Activated T-helper 1 cell treated with anti-CD3 and anti-CD28 coated beads, Interleukin-2, amount 50 U/mL, for 16 hours (primary cell): Measurements from ENCODE around the gene FBXO3.

Source experiments
- DNase-seq, 2 donors: peaks; one replicate each; pipeline ENCODE4 v3.0.0-alpha.2; 2020; ENCODE audit warnings: low read depth in 1 of 2, low spot score in 1 of 2

FBXO3 gene

GRCh38 chr11:33704240-33705002 is 69.9 kb downstream of the FBXO3 start:
- no peak for DNase-seq

GRCh38 chr11:33703788-33704187 is 70.5 kb downstream of the FBXO3 start:
- DNase-seq: no peak

DNA sequence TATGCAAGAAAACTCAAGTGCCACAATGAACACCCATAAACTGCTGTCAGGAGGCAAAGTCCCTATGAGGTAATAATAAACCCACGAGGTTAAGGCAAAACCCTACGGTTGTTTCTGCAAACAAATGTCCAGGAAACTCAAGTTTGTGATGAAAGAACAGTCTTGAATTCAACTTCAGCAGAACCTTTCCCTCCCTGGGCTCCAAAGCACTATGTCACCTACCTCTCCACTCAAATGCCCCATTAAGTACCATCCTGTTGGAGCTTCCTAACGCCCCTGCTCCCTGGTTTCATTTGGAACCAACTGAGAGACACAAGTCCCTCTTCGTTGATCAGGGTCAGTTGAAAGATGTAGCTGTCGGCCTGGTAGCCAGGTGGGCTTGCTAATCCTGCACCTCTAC is 71.1 kb downstream of the FBXO3 start:
- no peak for DNase-seq

DNA sequence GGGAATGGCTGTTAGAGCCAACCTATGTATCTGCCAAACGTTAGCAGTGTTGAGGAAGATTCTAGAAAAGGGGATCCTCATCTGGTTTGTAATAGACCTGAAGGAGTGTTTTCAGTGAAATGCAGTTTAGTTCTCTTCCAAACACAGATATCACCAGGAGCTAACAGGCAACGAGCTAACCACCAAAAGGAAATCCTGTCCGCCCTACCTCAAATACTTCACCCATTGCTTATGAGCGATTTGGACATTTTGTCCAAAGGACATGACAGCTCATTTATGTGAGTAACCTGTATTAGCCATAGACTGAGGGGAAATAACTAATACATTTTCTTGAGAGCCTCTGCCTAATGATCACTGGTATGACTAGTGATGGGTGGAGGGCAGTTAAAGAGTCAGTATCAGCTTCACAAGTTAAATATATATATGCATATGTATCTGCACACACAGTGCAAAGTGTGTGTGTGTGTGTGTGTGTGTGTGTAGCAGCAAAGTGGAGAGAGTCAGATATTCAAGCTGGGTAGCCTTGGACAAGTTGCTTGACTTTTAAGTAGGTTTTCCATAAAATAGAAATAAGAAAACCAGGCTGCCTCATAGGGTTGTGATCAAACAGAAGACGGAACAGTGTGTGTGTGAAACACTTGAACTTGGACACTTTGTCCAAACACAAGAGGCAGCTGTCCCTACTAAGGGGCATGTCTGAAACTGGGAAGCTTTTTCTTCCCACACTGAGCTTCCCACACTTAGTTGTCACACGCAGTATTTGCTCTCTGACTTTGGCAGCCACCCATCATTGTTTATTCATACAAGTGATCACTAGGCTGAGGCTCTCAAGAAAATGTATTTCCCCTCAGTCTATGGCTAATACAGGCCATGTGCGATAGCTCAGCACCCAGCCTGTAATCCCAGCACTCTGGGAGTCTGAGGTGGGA is 72.8 kb downstream of the FBXO3 start:
- no peak for DNase-seq

DNA sequence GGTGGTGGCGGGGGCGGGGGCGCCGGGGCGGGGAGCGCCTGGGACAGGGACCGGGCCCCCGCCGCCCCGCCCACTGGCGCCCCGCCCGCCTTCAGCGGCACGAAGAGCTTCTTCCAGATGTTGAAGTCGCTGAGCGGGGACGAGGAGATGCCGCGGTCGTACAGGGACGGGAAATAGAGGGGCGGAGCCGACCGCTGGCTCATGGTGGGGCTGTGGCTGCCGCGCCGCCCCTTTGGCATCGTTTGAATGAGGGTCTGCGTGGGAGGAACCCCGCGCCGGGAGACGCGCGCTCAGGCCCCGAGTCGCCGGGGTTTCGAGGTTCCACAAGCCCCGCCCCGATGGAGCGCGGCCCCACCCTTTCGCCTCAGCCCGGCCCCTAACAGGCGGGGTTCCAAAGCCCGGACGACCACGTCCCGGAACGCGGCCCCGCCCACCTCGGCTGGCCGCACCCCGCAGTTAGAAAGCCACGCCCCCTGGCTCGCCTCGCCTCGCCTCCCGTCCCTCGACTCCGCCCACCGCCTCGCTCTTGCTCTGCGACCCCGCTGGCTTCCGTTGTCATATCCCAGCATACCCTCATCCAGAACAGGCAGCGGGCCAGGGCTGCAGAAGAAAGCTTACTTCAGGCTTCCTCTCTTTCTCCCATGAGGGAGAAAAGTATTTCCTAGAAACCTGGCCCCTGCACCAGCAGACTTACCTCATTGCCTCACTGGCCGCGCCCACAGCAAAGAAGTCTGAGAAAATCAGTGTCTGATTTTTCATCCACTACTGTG is 73.6 kb downstream of the FBXO3 start, which contains the start of gene C11orf91:
C11orf91 (minus strand) TSS at position 325 of the 770 bp plus-strand sequence; CDS start at position 239, 86 bp downstream.
- DNase-seq: peak; percentile 83 to 91

- DNase-seq: no peak
Observed at GRCh38 chr11:33700063-33700501, 74.2 kb downstream of the FBXO3 start.

DNA sequence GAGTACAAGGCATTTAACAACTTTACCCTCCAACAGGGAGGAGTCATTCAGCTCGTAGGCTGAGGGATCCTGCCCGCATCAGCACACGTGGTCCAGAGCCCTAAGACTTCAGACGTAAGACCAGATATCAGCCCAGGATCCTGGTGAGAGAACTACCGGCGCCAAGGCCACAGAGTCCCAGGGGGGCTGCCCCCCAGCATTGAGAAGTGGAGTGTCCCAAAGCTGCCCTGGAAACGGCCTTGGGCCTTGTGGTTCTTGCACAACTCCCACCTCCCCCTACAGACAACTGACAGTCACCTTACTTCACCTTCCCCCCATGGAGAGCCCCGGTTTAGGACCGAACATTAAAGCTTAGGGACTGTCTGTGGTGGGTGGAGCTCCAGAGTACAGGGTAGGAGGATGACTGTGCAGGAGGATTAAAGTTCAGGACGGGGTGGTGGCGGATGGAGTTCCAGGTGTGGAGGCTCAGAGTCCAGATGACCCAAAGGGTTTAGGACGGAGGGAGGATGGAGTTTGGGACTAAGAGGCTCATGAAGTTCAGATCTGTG is 74.7 kb downstream of the FBXO3 start:
- no peak for DNase-seq

- DNase-seq: no peak
Observed at GRCh38 chr11:33698921-33699320, 75.4 kb downstream of the FBXO3 start.

- DNase-seq: no peak
Observed at GRCh38 chr11:33697997-33698396, 76.3 kb downstream of the FBXO3 start.

- DNase-seq: no peak
Observed at GRCh38 chr11:33696931-33697638, 77.2 kb downstream of the FBXO3 start.

DNA sequence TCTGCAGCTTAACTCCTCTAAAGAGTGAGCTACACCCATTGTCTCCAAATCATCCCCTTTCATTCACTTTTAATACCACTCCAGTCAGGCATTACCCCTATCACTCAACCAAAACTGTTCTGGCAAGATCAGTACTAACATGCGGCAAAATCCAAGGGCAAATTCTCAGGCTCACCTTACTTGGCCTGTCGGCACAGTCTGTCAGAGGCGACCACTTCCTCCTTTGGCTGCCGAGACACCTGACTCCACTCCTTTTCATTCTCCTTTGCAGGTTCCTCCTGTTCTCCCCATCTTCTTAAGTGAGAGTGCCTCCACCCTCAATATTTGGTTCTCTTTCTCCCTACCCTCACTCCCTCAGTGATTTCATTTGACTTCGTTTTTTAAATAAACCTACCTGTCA is 77.9 kb downstream of the FBXO3 start:
- no peak for DNase-seq

DNA sequence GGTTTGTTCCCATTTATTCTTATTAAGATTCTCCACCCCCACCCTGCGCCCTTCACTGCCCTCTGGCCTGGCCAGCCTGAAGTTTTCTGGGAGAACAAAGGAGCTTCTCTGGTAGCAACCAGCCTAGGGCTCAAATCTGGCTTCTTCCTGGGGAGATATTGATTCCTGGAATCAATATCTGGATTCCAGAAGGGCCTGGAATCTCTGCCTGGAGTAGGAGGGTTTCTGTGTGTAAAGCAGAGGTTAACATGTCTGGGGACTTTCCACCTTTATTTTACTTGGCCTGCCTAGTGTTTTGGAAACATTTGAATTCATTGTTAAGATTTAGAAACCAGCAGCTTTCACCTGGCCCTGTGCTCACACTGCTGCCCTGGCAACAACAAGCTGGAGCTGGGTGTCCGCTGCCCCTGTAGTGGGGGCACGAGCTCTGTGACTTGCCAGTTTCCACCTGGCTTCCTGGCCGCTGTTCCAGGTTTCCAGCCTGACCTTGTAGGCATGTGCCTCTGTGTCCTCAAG is 79.2 kb downstream of the FBXO3 start:
- DNase-seq: no peak

- no peak for DNase-seq
Observed at GRCh38 chr11:33694346-33695050, 79.8 kb downstream of the FBXO3 start.

DNA sequence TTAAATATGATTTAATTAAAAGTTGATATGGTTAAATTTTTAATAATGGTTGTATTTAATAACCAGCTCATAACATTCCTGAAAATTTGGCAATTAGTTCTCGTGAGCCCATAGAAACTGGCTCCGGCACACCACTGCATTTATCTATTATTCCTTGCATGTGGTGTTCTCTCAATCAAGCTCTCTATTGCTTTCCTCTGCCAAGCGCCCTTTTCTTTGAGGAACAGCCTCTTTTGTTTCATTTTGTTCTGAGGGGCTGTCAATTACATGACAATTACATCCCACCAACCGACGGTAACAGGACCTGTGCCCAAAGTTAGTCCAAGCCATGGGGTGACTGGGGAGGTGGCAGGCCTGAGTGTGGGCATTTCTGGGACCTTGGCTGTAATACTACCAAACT is 81.8 kb downstream of the FBXO3 start:
- DNase-seq: no peak

- DNase-seq: no peak
Observed at GRCh38 chr11:33692013-33692504, 82.3 kb downstream of the FBXO3 start.

DNA sequence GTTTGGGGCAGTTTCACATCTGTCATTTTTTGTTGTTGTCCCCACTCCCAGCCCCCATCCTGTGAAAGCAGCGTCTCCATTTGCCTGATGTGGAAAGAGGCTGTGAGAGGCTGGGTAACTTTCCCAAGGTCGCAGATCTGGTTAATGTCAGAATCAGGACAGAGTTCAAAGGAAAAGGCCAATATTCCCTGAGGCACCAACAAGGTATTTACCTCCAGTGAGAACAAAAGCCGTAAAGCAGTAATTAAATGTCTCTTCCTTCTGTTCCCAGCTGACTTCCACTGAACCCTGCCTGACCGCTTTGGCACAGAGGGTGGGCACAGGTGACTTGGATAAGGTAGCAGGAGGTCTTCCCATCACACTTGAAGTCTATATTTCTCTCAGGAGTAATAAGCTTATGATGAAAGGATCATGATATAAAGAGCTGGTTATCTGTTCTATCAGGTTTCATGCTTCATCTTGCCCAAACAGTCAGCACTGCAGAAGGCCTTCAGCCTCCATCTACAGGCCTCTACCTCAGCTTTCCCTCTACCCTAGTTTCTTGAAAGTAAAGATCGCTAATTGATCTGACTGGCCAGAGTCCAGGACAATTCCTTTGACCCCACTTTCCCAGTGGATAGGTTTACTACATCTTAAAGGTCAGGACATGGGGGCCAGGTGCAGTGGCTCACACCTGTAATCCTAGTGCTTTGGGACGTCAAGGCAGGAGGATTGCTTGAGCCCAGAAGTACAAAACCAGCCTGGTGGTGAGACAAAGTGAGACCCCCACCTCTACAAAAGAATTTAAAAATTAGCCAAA is 83.1 kb downstream of the FBXO3 start:
- no peak for DNase-seq
